HepG2 (cell line): Measurements from ENCODE around the gene RRP36. TPM values are rescaled to one million over a fixed set of nuclear protein-coding genes. Genes with fewer than 3 reads are reported as not detected.

Experiments
- AGO2 ChIP-seq: fragments of 200-400 bp; formaldehyde crosslinking; optimal IDR thresholded peaks from 2 replicates; pipeline ENCODE3; 2017; ENCODE audit warnings: mild to moderate bottlenecking, low read depth, low read length, moderate library complexity
- FOSL2 ChIP-seq: sonication (generic); formaldehyde crosslinking; IDR thresholded peaks from 2 replicates; pipeline ENCODE4 v1.4.0; 2020; ENCODE audit warnings: missing genetic modification reagents
- FOXO1 ChIP-seq: sonication (generic); formaldehyde crosslinking; IDR thresholded peaks from 2 replicates; pipeline ENCODE4 v1.4.0; 2020; ENCODE audit warnings: missing genetic modification reagents
- GATAD1 ChIP-seq: IDR thresholded peaks from 2 replicates; pipeline ENCODE4 v1.6.1; 2016; ENCODE audit warnings: missing genetic modification reagents, missing compliant biosample characterization
- HDAC2 ChIP-seq: sonication (generic); formaldehyde crosslinking; IDR thresholded peaks from 2 replicates; pipeline ENCODE4 v1.4.0; 2020; ENCODE audit warnings: missing genetic modification reagents
- HNRNPLL ChIP-seq: fragments of 200-400 bp; formaldehyde crosslinking; IDR thresholded peaks from 2 replicates; pipeline ENCODE4 v1.6.1; 2017; ENCODE audit warnings: mild to moderate bottlenecking, low read depth, low read length; ENCODE audit not compliant: poor library complexity, severe bottlenecking
- PAWR ChIP-seq: sonication (generic); formaldehyde crosslinking; IDR thresholded peaks from 2 replicates; pipeline ENCODE4 v1.4.0; 2020; ENCODE audit warnings: missing genetic modification reagents, mild to moderate bottlenecking, borderline replicate concordance
- RBM22 ChIP-seq: fragments of 200-400 bp; formaldehyde crosslinking; optimal IDR thresholded peaks from 2 replicates; pipeline ENCODE3; 2017; ENCODE audit warnings: mild to moderate bottlenecking, low read length, moderate library complexity
- SRSF1 ChIP-seq: fragments of 200-400 bp; formaldehyde crosslinking; optimal IDR thresholded peaks from 2 replicates; pipeline ENCODE3; 2017; ENCODE audit warnings: mild to moderate bottlenecking, low read depth, low read length, moderate library complexity
- ZEB1 ChIP-seq: IDR thresholded peaks from 2 replicates; pipeline ENCODE4 v1.6.1; 2012; ENCODE audit warnings: mild to moderate bottlenecking, low read depth, inconsistent platforms; ENCODE audit not compliant: insufficient replicate concordance
- ZFP82 ChIP-seq: sonication (generic); formaldehyde crosslinking; IDR thresholded peaks from 2 replicates; pipeline ENCODE4 v1.5.1; 2020; ENCODE audit warnings: mild to moderate bottlenecking, missing genetic modification reagents, borderline replicate concordance
- ZMYM2 ChIP-seq: sonication (generic); formaldehyde crosslinking; IDR thresholded peaks from 2 replicates; pipeline ENCODE4 v1.8.0; 2022; ENCODE audit warnings: mild to moderate bottlenecking, missing genetic modification reagents
- ZNF484 ChIP-seq: sonication (generic); formaldehyde crosslinking; IDR thresholded peaks from 2 replicates; pipeline ENCODE4 v1.5.1; 2020; ENCODE audit warnings: mild to moderate bottlenecking, low read depth, missing genetic modification reagents, borderline replicate concordance
- ZZZ3 ChIP-seq: sonication (generic); formaldehyde crosslinking; IDR thresholded peaks from 2 replicates; pipeline ENCODE4 v1.4.0; 2020; ENCODE audit warnings: missing genetic modification reagents, mild to moderate bottlenecking, borderline replicate concordance
- polyA plus RNA-seq, 8 experiments: library from polyadenylated mRNA; depleted of rRNA in 3 of 8; stranded (reverse) in 7 of 8; unstranded in 1 of 8; fragments of >200 nt; fragmentation: Illumina TruSeq in 4 of 8; extraction: Trizol in 4 of 8; gene quantifications; 2 replicates each; pipeline versions ENCODE4 v1.2.1 to v1.2.3, GENCODE V29; 2011 to 2016; ENCODE audit warnings: low read depth in 4 of 8, missing spikeins in 1 of 8, mixed read lengths in 1 of 8; ENCODE audit not compliant: insufficient read depth in 1 of 8
- total RNA-seq, 5 experiments: library from RNA; depleted of rRNA; stranded (reverse); fragments of >200 nt; fragmentation: Illumina TruSeq; extraction: Trizol; gene quantifications; 2 replicates each; pipeline ENCODE4 v1.2.3, GENCODE V29; 2016; ENCODE audit warnings: low read depth in 1 of 5
- TF ChIP-seq, protein P1 (sequence below): sonication (generic); formaldehyde crosslinking; IDR thresholded peaks from 2 replicates; pipeline ENCODE4 v1.8.1; 2023; ENCODE audit warnings: mild to moderate bottlenecking, inconsistent platforms, moderate library complexity, missing genetic modification reagents, borderline replicate concordance
- TF ChIP-seq, protein P2 (sequence below): IDR thresholded peaks from 2 replicates; pipeline ENCODE4 v1.6.1; 2016; ENCODE audit warnings: missing biosample characterization, missing genetic modification reagents, low read depth

The RRP36 gene
- total and polyA plus RNA-seq, 2 of the 13 experiments (the other 11 are each of a cell fraction or from before 2014, with no cell fraction given) = 29.5 to 144 TPM

DNA sequence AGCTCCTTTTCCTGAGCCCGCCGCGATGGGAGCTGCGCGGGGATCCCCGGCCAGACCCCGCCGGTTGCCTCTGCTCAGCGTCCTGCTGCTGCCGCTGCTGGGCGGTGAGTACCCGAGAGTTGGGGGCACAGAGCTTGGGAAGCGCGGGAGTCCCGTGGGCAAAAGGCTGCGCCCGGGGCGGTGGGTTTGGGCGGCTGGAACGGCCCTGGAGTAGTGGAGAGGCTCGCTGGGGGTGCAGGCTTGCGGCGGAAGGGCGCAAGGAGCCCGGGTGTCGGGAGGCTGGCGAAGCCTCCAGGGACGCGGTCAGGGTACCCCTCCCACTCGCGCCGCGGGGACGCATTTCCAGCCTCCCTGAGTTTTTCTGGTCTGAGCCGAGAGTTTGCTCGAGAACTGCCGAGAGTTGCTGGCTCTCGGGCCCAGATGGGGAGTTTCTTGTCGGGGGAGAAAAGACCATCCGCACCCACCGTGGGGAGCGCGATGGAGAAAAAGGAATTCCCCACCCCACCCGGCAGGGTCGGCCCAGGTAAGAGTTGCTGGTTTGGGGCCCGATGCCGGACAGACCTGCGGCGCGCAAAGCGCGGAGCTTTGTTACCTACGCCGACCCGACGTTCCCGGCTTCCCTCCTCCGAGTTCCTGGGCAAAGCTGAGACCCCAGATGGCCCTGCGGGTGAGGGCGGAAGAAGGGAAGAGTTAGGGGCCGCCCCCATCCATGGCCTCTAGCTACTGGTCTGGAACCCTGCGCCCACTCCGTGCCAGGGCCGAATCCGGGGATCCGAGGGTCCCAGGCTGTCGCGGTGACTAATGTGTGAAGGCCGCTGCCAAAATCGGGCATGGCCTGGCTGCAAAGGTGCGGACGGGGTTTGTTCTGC, 55.3 kb downstream of the RRP36 start (continued):
- TF ChIP-seq, protein P1, sequence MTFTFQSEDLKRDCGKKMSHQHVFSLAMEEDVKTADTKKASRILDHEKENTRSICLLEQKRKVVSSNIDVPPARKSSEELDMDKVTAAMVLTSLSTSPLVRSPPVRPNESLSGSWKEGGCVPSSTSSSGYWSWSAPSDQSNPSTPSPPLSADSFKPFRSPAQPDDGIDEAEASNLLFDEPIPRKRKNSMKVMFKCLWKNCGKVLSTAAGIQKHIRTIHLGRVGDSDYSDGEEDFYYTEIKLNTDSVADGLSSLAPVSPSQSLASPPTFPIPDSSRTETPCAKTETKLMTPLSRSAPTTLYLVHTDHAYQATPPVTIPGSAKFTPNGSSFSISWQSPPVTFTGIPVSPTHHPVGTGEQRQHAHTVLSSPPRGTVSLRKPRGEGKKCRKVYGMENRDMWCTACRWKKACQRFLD (CRISPR knock-in tag) = 0 out of 2 replicates have a peak, but pooled peaks have one; percentile 13
- peak; percentile 92 for TF ChIP-seq HNRNPLL
- TF ChIP-seq HDAC2 (CRISPR knock-in tag) = 0 out of 2 replicates have a peak, but pooled peaks have one; percentile 11
- TF ChIP-seq ZZZ3 (CRISPR knock-in tag) = peak; percentile 39; the same call in 1 of the 2 replicates
- TF ChIP-seq AGO2 = peak; percentile 73
- TF ChIP-seq RBM22 = peak; percentile 69
- TF ChIP-seq FOXO1 (CRISPR knock-in tag) = peak; percentile 19
- 0 out of 2 replicates have a peak, but pooled peaks have one; percentile 24 for TF ChIP-seq ZFP82 (CRISPR knock-in tag)
- 0 out of 2 replicates have a peak, but pooled peaks have one; percentile 9 for TF ChIP-seq GATAD1 (CRISPR knock-in tag)
- peak; percentile 12 for TF ChIP-seq ZEB1
- no peak for TF ChIP-seq ZNF484 (CRISPR knock-in tag)
- TF ChIP-seq FOSL2 (CRISPR knock-in tag) = peak; percentile 71
- TF ChIP-seq SRSF1 = peak; percentile 49
- no peak for TF ChIP-seq PAWR (CRISPR knock-in tag)
- 0 out of 2 replicates have a peak, but pooled peaks have one; percentile 17 for TF ChIP-seq ZMYM2 (CRISPR knock-in tag)
- TF ChIP-seq, protein P2, sequence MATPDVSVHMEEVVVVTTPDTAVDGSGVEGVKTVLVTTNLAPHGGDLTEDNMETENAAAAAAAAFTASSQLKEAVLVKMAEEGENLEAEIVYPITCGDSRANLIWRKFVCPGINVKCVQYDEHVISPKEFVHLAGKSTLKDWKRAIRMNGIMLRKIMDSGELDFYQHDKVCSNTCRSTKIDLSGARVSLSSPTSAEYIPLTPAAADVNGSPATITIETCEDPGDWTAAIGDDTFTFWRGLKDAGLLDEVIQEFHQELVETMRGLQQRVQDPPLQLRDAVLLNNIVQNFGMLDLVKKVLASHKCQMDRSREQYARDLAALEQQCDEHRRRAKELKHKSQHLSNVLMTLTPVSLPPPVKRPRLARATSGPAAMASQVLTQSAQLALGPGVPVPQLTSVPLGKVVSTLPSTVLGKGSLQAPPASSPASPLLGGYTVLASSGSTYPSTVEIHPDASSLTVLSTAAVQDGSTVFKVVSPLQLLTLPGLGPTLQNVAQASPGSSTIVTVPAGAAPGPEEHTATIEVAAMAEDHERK = no peak
- TF ChIP-seq, all 625 proteins: peak for 212
